Stimulated activated CD8-positive, alpha-beta memory T cell treated with anti-CD3 and anti-CD28 coated beads, Interleukin-7, amount 100 ng/mL, for 48 hours (primary cell): ENCODE measurements around the gene CARMIL1.

Source experiments
- DNase-seq, 2 donors: peaks; one replicate each; pipeline ENCODE4 v3.0.0-alpha.2; 2020; ENCODE audit warnings: low read depth in 1 of 2; ENCODE audit errors: extremely low read depth in 1 of 2

The CARMIL1 gene

GRCh38 chr6:25278914-25279747, at the start of gene CARMIL1:
Gene CARMIL1 (plus strand): TSS chr6:25279374. CDS start chr6:25279796, 422 bp downstream.
- DNase-seq = peak; percentile 48 to 62

- DNase-seq = no peak
Observed at GRCh38 chr6:25229671-25230321, 49.4 kb upstream of the CARMIL1 start.

GRCh38 chr6:25232479-25232878, 46.7 kb upstream of the CARMIL1 start:
- DNase-seq = no peak

GRCh38 chr6:25233226-25233625, 45.9 kb upstream of the CARMIL1 start:
- DNase-seq = no peak

GRCh38 chr6:25237579-25237978, 41.6 kb upstream of the CARMIL1 start:
- no peak for DNase-seq

- DNase-seq = no peak
Observed at GRCh38 chr6:25239059-25239458, 40.1 kb upstream of the CARMIL1 start.

GRCh38 chr6:25239498-25239897, 39.7 kb upstream of the CARMIL1 start:
- no peak for DNase-seq

GRCh38 chr6:25242567-25242966, 36.6 kb upstream of the CARMIL1 start:
- DNase-seq = no peak

- no peak for DNase-seq
Observed at GRCh38 chr6:25244865-25245264, 34.3 kb upstream of the CARMIL1 start.

- no peak for DNase-seq
Observed at GRCh38 chr6:25248123-25248522, 31.1 kb upstream of the CARMIL1 start.

- DNase-seq = no peak
Observed at GRCh38 chr6:25249133-25249532, 30.0 kb upstream of the CARMIL1 start.

- peak in 1 of 2 donors; percentile 20 for DNase-seq
Observed at GRCh38 chr6:25250878-25251277, 28.3 kb upstream of the CARMIL1 start.

GRCh38 chr6:25251426-25251825, 27.7 kb upstream of the CARMIL1 start:
- DNase-seq = no peak

GRCh38 chr6:25253351-25253750, 25.8 kb upstream of the CARMIL1 start:
- DNase-seq = no peak

GRCh38 chr6:25254671-25255070, 24.5 kb upstream of the CARMIL1 start:
- DNase-seq = no peak

GRCh38 chr6:25257686-25258348, 21.4 kb upstream of the CARMIL1 start:
- DNase-seq = no peak

GRCh38 chr6:25259756-25260155, 19.4 kb upstream of the CARMIL1 start:
- no peak for DNase-seq

- DNase-seq = no peak
Observed at GRCh38 chr6:25263657-25264056, 15.5 kb upstream of the CARMIL1 start.

GRCh38 chr6:25266456-25267100, 12.6 kb upstream of the CARMIL1 start:
- DNase-seq = no peak

- DNase-seq = no peak
Observed at GRCh38 chr6:25267662-25268061, 11.5 kb upstream of the CARMIL1 start.

- no peak for DNase-seq
Observed at GRCh38 chr6:25270559-25270958, 8.6 kb upstream of the CARMIL1 start.
